CD4-positive, alpha-beta memory T cell (primary cell): ENCODE results near the gene TBC1D14. TPM values are rescaled to one million over a fixed set of nuclear protein-coding genes. Genes with fewer than 3 reads are reported as not detected.
A peak's percentile ranks its signal among the peaks of the same experiment; 100 is the strongest.

ENCODE experiments used
- CTCF ChIA-PET: fragments of 350-600 bp; sonication (Branson Sonifier 250); formaldehyde crosslinking; loops from one replicate; lab custom pipeline; 2021; ENCODE audit warnings: inconsistent platforms; ENCODE audit not compliant: partially characterized antibody; lab: Charles Lee
- POLR2A ChIA-PET: fragments of 350-600 bp; sonication (Branson Sonifier 250); formaldehyde crosslinking; loops from one replicate; lab custom pipeline; 2021; ENCODE audit not compliant: partially characterized antibody; lab: Charles Lee
- DNase-seq, 5 donors: peaks; one replicate each; pipeline versions ENCODE4 v3.0.0 to v3.0.0-alpha.2; 2020 to 2022; ENCODE audit warnings: mixed read lengths in 1 of 5
- H3K27ac ChIP-seq: one replicate; pipeline ENCODE4 v1.7.0; 2013; ENCODE audit warnings: low read depth, low read length
- H3K27me3 ChIP-seq: 2 replicates; pipeline ENCODE4 v1.7.0; 2013; ENCODE audit warnings: mild to moderate bottlenecking, low read length, moderate library complexity; ENCODE audit not compliant: insufficient read depth
- H3K36me3 ChIP-seq: 2 replicates; pipeline ENCODE4 v1.7.0; 2013; ENCODE audit warnings: mild to moderate bottlenecking, low read length, moderate library complexity; ENCODE audit not compliant: insufficient read depth
- H3K4me1 ChIP-seq: 2 replicates; pipeline ENCODE4 v1.7.0; 2013; ENCODE audit warnings: mild to moderate bottlenecking, low read length, moderate library complexity; ENCODE audit not compliant: insufficient read depth
- H3K4me3 ChIP-seq, 2 donors: one replicate each; pipeline ENCODE4 v1.7.0; 2013; ENCODE audit warnings: low read length in 2 of 2, mild to moderate bottlenecking in 1 of 2
- H3K9me3 ChIP-seq, 2 donors: one replicate each; pipeline ENCODE4 v1.7.0; 2013; ENCODE audit warnings: low read length in 2 of 2, control low read depth in 1 of 2; ENCODE audit not compliant: control insufficient read depth in 1 of 2
- H3K27ac Mint-ChIP-seq, 7 donors: one replicate each; pipeline ENCODE4 v1.8.0; 2020 to 2021; ENCODE audit warnings: mixed read lengths in 7 of 7, mild to moderate bottlenecking in 6 of 7, inconsistent platforms in 3 of 7, moderate library complexity in 3 of 7
- H3K27me3 Mint-ChIP-seq, 2 donors: one replicate each; pipeline ENCODE4 v1.8.0; 2020 to 2021; ENCODE audit warnings: mixed read lengths in 2 of 2
- H3K36me3 Mint-ChIP-seq, 2 donors: one replicate each; pipeline ENCODE4 v1.8.0; 2020 to 2021; ENCODE audit warnings: mixed read lengths in 2 of 2, inconsistent platforms in 1 of 2, mild to moderate bottlenecking in 1 of 2
- H3K4me1 Mint-ChIP-seq, 4 donors: one replicate each; pipeline ENCODE4 v1.8.0; 2020 to 2021; ENCODE audit warnings: mixed read lengths in 4 of 4, mild to moderate bottlenecking in 1 of 4
- H3K4me3 Mint-ChIP-seq, 8 donors: one replicate each; pipeline ENCODE4 v1.8.0; 2020 to 2021; ENCODE audit warnings: mixed read lengths in 8 of 8, mild to moderate bottlenecking in 7 of 8, moderate library complexity in 6 of 8, inconsistent platforms in 3 of 8
- H3K9me3 Mint-ChIP-seq, 8 donors: one replicate each; pipeline ENCODE4 v1.8.0; 2020 to 2021; ENCODE audit warnings: mixed read lengths in 8 of 8, mild to moderate bottlenecking in 5 of 8, inconsistent platforms in 3 of 8, moderate library complexity in 1 of 8
- intact Hi-C: fragments of 100-400 bp; cut with micrococcal nuclease; formaldehyde crosslinking; loops from one replicate; pipeline ENCODE4 v1.15.1; 2023
- polyA plus RNA-seq, 2 donors: library from polyadenylated mRNA; unstranded; fragments of 300-500 nt; fragmentation: Illumina TruSeq; gene quantifications; one replicate each; pipeline ENCODE4 v1.2.3, GENCODE V29; 2021
- total RNA-seq, 2 experiments: library from RNA; stranded (reverse); gene quantifications; one replicate each; pipeline ENCODE4 v1.2.3, GENCODE V29; 2021

TBC1D14 gene
- total and polyA plus RNA-seq, 4 experiments from 2014 or later: 40.7 to 80.7 (median 63.0) TPM

DNA sequence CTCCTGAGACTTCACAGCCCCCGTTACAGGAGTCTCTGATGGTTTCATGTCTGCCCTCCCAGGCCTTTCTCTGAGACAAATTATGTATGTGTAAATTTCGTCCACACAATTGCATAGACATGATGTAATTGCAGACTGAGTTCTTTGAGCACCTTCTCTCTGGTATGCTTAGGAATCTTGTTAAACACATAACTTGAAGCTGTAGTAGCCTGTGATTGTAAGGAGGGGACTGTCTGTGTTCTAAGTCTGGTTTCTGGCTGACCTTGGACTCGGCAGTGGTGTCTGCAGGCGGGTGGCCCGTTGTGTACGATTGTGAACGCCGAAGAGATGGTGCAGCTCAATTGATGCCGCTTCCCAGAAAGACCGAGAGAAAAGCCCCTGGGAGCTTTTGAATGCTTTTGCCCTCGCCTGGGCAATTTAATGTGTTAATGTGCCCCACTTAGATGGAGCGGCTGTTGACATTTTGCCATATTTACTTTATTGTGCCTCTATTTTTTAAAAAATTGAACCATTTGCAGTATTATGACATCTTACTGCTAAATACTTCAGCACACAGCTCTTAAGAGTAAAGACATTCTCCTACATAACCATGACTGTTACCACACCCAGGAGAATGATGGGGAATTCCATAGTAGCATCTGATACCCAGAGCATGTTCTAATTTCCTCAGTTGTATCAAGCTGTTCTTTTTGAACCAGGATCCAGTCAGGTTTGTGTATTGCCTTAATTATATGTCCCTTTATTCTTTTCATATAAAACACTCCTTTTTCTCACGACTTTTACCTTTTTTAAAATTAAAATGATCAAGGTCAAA, 75.2 kb downstream of the TBC1D14 start:
- peak overlapping the region; percentile 53 to 99 (median 94) for H3K4me3 Mint-ChIP-seq
- peaks cover 0 to 23% of the 10 kb centered on the region in 2 donors for H3K36me3 Mint-ChIP-seq
- H3K9me3 Mint-ChIP-seq: no peaks in the 10 kb centered on the region
- H3K4me1 Mint-ChIP-seq: peaks cover 56 to 82% (median 62%) of the 10 kb centered on the region in 4 donors
- Histone ChIP-seq H3K4me3 (no peak overlapping the region), H3K4me1 (peaks cover 58% of the 10 kb centered on the region), H3K27me3 (no peaks in the 10 kb centered on the region), H3K36me3 (no peaks in the 10 kb centered on the region), H3K27ac (peak overlapping the region; percentile 90), H3K9me3 (no peaks in the 10 kb centered on the region)
- intact Hi-C loops: no loop called here
- H3K27ac Mint-ChIP-seq: peak overlapping the region; percentile 74 to 97 (median 95)
- DNase-seq: no peak
- ChIA-PET POLR2A (interaction anchor here (0.7 to 1.5 kb wide), 3 partner anchors 10 to 82 kb away, joined by 3 read pairs; partner anchors contain the start of gene TBC1D14), CTCF (interaction anchor here (0.8 to 3.6 kb wide), 4 partner anchors 10 to 73 kb away, joined by 3 to 21 read pairs (median 4); no protein-coding TSS in a partner anchor)
- H3K27me3 Mint-ChIP-seq: no peaks in the 10 kb centered on the region

DNA sequence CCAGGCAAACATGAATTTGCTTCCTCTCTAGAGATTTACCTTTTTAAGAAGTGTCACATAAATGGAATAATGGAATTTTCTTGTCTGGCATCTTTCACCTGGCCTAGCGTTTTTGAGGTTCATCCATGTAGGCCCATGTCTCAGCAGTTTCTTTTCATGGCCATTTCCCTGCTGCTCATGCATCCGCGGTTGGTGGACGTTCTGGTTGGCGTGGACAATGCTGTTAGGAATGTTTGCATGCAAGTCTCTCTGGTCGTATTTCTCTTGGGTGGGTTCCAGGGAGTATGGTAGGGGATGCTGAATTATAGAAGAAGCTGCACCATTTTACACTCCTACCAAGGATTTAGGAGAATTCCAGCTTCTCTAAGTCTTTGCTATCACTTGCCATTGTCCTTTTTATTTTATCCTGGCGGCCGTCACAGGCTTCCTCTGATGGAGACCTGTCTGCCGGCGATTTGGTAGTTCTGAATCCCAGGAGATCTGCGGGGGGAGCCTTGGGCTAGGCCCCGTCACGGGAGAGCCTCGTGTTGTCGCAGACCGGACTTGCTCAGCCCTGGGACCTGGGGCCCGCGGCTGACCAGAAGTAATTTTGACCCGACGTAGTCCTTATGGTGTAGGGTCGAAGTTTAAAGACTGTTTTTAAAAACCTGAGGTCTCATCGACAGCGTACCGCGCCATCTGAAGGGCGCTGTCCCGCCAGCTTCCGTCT, 76.6 kb downstream of the TBC1D14 start:
- peaks cover 0 to 23% of the 10 kb centered on the region in 2 donors for H3K36me3 Mint-ChIP-seq
- Histone ChIP-seq H3K27ac (peak overlapping the region; percentile 90), H3K9me3 (no peaks in the 10 kb centered on the region), H3K27me3 (no peaks in the 10 kb centered on the region), H3K4me3 (peak overlapping the region; percentile 65 to 83), H3K36me3 (no peaks in the 10 kb centered on the region), H3K4me1 (peaks cover 71% of the 10 kb centered on the region)
- no peaks in the 10 kb centered on the region for H3K27me3 Mint-ChIP-seq
- H3K9me3 Mint-ChIP-seq: no peaks in the 10 kb centered on the region
- intact Hi-C loops: loop anchor here (2.0 kb wide), 1 partner anchor 311 kb away; a partner anchor contains a TSS
- H3K4me3 Mint-ChIP-seq: peak overlapping the region; percentile 94 to 99 (median 94)
- peaks cover 59 to 84% (median 65%) of the 10 kb centered on the region in 4 donors for H3K4me1 Mint-ChIP-seq
- DNase-seq: no peak
- peak overlapping the region; percentile 95 to 98 (median 96) for H3K27ac Mint-ChIP-seq
- CTCF ChIA-PET: interaction anchor here (0.8 to 3.8 kb wide), 18 partner anchors 12 to 346 kb away, joined by 3 to 22 read pairs (median 5); partner anchors contain the start of genes MRFAP1 and TBC1D14
- POLR2A ChIA-PET: interaction anchor here (0.7 to 3.3 kb wide), 18 partner anchors 13 to 346 kb away, joined by 3 to 98 read pairs (median 6); partner anchors contain the start of genes BLOC1S4, GRPEL1, MRFAP1 and TADA2B

DNA sequence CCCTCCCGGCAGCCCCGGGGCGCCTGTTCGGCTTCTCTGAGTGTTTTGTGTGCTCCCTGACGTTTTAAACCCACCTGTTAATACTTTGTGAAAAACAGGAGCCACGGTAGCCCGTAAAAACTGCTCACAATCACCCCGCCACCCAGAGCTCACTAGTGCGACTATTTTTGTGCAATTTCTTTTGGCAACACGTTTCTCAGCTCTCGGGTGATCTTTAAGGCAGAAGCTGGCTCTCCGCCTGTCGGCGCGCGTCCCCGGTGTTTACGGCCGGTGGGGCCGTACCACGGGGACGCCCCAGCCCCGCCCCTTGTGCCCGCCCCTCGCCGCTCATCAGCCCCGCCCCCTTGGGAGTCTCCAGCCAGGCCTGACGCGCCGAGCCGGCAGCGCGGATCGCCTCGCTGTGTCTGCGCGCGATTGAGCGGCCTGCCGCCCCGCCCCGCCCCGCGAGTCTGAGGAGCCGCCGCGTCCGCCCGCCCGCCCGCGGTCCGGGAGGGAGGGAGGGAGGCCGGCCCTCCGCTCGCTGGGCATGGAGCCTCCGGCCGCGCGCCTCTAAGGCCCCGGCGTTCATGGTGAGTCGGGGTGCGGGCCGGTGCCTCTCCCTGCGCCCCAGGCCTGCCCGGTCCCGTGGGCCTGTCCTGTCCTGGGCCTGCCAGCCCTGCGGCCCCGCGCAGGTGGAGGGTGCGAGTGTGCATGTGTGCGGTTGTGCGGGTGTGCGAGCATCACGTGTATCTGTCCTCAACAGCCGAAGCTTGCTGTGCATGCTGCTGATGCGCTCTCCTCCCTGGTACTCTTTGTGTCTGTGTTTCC, 77.4 kb downstream of the TBC1D14 start:
- H3K4me3 ChIP-seq: peak overlapping the region; percentile 65 to 83
- H3K27ac ChIP-seq: peak overlapping the region; percentile 90
- DNase-seq: peak; percentile 90 to 93 (median 92)
- no peaks in the 10 kb centered on the region for H3K9me3 ChIP-seq
- Mint-ChIP-seq H3K36me3 (peaks cover 0 to 23% of the 10 kb centered on the region in 2 donors), H3K9me3 (no peaks in the 10 kb centered on the region), H3K4me3 (peak overlapping the region; percentile 94 to 99 (median 95)), H3K4me1 (peaks cover 57 to 86% (median 70%) of the 10 kb centered on the region in 4 donors), H3K27me3 (no peaks in the 10 kb centered on the region), H3K27ac (peak overlapping the region; percentile 95 to 98 (median 96))
- H3K36me3 ChIP-seq: no peaks in the 10 kb centered on the region
- ChIA-PET CTCF (interaction anchor here (0.7 to 3.8 kb wide), 19 partner anchors 12 to 347 kb away, joined by 3 to 22 read pairs (median 5); partner anchors contain the start of genes MRFAP1 and TBC1D14), POLR2A (interaction anchor here (0.7 to 3.3 kb wide), 19 partner anchors 12 to 346 kb away, joined by 3 to 98 read pairs (median 6); partner anchors contain the start of genes BLOC1S4, GRPEL1, MRFAP1 and TADA2B)
- peaks cover 78% of the 10 kb centered on the region for H3K4me1 ChIP-seq
- no peaks in the 10 kb centered on the region for H3K27me3 ChIP-seq
- intact Hi-C loops: loop anchor here (1.0 to 2.0 kb wide), 9 partner anchors 13 to 347 kb away; partner anchors contain the start of genes BLOC1S4, GRPEL1, MRFAP1 and TADA2B

DNA sequence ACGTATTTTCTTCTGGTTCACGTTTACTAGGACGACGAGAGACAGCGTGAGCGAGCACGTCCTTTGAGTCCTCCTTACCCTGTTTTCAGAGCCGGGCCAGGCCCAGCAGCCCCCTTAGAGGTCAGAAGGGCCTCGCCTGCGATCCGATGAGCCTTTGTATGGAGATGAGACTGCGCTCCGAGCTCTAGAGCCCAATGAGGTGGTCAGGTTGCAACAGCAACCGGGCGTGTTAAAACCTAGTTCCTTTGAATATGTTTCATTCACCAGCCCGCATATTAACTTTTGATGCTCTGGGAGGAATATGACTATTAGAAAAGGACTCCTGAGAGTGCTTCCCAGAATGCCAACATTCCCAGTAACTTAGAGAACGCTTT, 77.9 kb downstream of the TBC1D14 start:
- Mint-ChIP-seq H3K27ac (peak overlapping the region; percentile 92 to 96 (median 94)), H3K36me3 (peaks cover 0 to 19% of the 10 kb centered on the region in 2 donors), H3K9me3 (no peaks in the 10 kb centered on the region), H3K27me3 (no peaks in the 10 kb centered on the region), H3K4me1 (peaks cover 55 to 85% (median 73%) of the 10 kb centered on the region in 4 donors), H3K4me3 (peak overlapping the region; percentile 90 to 99 (median 94))
- Histone ChIP-seq H3K27ac (peak overlapping the region; percentile 72), H3K36me3 (peaks cover 5% of the 10 kb centered on the region), H3K4me3 (peak overlapping the region; percentile 65 to 77), H3K27me3 (no peaks in the 10 kb centered on the region), H3K4me1 (peaks cover 84% of the 10 kb centered on the region), H3K9me3 (no peaks in the 10 kb centered on the region)
- CTCF ChIA-PET: interaction anchor here (0.8 to 3.8 kb wide), 4 partner anchors 13 to 270 kb away, joined by 3 to 22 read pairs (median 12); no protein-coding TSS in a partner anchor
- intact Hi-C loops: loop anchor here (1.0 to 2.0 kb wide), 9 partner anchors 13 to 347 kb away; partner anchors contain the start of genes BLOC1S4, GRPEL1, MRFAP1 and TADA2B
- POLR2A ChIA-PET: interaction anchor here (1.3 to 3.3 kb wide), 10 partner anchors 11 to 347 kb away, joined by 3 to 98 read pairs (median 16); partner anchors contain the start of genes GRPEL1, MRFAP1, TADA2B and TBC1D14
- no peak for DNase-seq

DNA sequence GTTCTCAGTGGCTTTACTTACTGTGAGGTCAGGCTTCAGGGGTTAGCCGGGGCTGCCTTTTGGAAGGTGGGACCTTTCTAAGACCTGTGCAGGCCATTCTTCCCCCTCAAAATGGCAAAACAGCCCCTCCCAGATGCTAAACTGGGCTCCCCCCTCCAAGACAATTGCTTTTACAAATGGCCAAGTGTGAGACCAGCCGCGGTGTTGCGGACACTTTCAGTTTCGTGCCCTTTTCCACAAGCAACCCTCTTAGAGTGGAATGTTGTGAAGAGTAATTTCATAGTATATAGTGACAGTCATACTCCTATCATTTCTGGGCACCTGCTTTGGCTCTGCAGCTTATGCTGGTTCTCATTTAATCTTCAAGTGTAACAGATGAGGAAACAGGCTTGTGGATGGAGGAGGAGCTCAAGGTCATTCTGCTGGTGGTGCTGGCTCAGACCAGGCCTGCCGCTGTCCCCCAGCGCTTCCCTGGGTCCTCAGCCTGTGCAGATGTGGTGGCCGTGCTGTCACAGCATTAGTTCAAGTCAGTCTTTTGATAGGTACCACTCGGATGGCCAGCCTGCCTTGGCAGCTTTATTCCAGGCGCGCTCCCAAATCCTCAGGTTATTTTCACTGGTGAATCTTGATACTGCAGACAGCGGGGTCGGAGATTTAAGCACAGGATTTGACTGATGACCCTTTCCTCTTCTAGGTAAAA, 78.5 kb downstream of the TBC1D14 start:
- H3K27me3 Mint-ChIP-seq: no peaks in the 10 kb centered on the region
- H3K36me3 ChIP-seq: peaks cover 5% of the 10 kb centered on the region
- DNase-seq: no peak
- intact Hi-C loops: no loop called here
- H3K9me3 ChIP-seq: no peaks in the 10 kb centered on the region
- H3K4me3 ChIP-seq: peak overlapping the region; percentile 65 to 77
- peaks cover 0 to 21% of the 10 kb centered on the region in 2 donors for H3K36me3 Mint-ChIP-seq
- CTCF ChIA-PET: interaction anchor here (0.8 to 3.8 kb wide), 3 partner anchors 14 to 96 kb away, joined by 3 to 22 read pairs (median 19); no protein-coding TSS in a partner anchor
- POLR2A ChIA-PET: interaction anchor here (0.7 to 3.3 kb wide), 11 partner anchors 11 to 348 kb away, joined by 3 to 98 read pairs (median 16); partner anchors contain the start of genes GRPEL1, MRFAP1, TADA2B and TBC1D14
- H3K4me3 Mint-ChIP-seq: peak overlapping the region; percentile 90 to 99 (median 94)
- no peaks in the 10 kb centered on the region for H3K27me3 ChIP-seq
- peak overlapping the region in 6 of 7 donors; percentile 92 to 96 (median 94) for H3K27ac Mint-ChIP-seq
- no peaks in the 10 kb centered on the region for H3K9me3 Mint-ChIP-seq
- peaks cover 56 to 88% (median 74%) of the 10 kb centered on the region in 4 donors for H3K4me1 Mint-ChIP-seq
- peak overlapping the region; percentile 72 for H3K27ac ChIP-seq
- peaks cover 90% of the 10 kb centered on the region for H3K4me1 ChIP-seq
